HG03280 (cell line): ENCODE measurements around the gene DDX52.
"Not testable (repeated sequence)": the region's sequence is repeated elsewhere in the genome, so short reads cannot be mapped to it uniquely, and the experiment has no call there.

ENCODE experiments used
- ATAC-seq: cut with Tn5 transposase; IDR thresholded peaks from one replicate; pipeline ENCODE4 v1.9.1; 2021; ENCODE audit warnings: mild to moderate bottlenecking, moderate library complexity; ENCODE audit not compliant: unreplicated experiment

The DDX52 gene

DNA sequence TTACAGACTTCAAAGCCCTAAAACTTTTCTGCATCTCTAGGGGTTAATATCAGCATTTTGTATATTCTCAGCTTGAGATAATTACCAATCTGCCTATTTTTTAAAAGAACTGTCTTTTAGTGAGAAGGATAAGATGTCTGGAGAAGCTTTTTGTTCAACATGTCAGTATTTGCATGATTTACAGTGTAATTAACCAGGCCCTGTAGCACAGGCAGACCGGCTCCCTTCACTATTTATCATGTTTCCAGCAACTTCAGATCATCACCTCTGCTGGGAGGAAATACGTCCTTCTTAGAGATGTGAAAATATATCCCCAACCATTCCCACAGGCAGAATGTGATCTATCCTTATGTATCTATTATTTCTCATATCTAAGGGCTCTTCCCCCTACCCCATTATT is 8.6 kb upstream of the DDX52 start:
- no peak for ATAC-seq

DNA sequence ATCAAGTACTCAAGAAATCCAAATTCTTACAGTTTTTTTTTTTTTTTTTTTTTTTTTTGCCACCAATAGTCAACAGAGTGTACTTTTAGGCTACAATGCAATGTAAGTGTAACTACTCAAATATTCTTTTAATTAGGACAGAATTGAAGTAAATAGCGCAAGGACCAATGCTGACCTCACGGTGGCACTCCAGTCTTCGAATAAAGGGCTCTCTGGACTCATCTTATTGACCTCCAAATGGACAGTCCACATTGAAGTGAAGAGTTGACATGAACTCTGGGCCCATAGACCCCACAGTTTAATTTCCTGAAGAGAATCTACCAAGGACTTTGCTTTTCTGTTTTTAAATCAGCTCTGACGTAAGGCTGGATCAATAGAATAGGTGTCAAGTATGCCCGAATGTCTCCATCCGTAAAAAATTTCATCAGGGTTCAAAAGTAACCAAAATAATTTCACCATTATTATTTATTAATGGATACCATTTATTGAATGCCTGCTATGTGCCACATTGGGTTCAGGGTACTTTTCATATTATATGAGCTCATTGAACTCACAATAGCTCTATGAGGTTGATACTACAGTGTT is 7.3 kb upstream of the DDX52 start:
- ATAC-seq = no peak

DNA sequence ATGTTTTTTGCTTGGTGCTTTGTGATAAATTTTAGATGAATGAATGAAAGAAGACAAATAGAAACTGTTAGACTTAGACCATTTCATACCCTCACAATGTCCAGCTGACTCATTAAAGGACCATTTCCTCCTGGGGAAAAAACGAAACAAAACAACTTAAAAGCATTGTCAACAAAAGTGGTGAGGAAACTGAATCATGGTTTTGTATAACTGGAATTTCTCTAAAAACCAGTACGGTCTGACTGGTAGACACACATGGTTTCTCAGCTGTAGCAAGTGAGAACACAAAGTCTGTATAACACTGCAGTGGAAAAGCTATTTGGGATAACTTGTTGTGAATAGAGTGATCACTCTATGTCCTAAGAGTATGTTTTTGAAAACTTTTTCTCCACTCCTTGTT is 5.3 kb upstream of the DDX52 start:
- ATAC-seq = no peak

DNA sequence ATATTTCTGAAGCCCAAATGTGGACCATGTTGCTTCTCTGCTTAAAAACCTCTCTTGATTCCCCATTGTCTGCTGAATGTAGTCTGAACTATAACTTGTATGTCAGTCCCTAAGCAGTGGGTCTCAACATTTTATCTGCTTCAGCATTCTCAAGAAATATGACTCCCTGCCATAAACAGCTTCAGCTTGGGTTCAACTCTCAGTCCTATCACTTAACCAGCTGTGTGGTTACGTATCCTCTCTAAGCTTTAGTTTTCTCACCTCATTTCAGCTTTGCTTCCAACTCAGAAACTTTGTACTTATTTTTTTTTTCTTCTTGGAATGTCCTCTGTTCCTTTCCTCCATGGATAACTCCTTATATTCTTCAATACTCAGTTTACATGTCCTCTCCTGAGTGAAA is 4.6 kb upstream of the DDX52 start:
- no peak for ATAC-seq

DNA sequence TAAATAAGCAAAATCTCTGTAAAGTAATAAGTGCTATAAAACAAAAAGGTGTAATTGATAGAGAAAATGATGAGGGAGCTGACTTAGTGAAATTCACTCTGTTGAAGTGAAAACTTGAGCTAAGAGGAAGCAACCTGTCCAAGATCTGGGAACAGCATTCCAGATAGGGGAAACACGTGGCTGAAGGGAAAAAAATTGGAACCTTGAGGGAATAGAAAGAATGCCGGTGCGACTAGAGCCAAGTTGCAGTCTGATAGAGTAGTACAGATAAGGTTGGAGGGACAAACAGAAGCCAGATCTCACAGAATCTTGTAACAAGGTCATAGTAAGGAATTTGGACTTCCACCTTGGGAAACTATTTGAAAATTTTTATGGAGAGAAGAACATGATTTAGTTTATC is 623 bp upstream of the DDX52 start:
- no peak for ATAC-seq

DNA sequence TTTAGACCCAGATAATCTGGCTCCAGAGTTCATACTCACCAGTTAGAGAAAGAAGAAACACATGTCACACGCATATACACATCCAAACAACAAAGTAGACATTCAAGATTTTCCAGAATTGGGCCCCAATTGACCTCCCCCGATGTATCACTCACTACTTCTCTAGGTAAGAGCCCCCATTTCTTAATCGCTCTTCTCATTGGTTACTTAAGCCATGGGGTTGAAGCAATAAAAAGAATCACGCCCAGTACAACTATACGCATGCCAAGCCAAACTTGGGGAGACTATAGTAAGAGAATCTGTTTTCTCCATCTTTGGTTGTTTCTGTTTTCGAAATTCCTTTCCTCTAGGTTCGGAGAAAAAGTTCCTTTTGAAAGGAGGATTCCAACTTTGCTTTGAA is 565 bp downstream of the DDX52 start:
- ATAC-seq = no peak

DNA sequence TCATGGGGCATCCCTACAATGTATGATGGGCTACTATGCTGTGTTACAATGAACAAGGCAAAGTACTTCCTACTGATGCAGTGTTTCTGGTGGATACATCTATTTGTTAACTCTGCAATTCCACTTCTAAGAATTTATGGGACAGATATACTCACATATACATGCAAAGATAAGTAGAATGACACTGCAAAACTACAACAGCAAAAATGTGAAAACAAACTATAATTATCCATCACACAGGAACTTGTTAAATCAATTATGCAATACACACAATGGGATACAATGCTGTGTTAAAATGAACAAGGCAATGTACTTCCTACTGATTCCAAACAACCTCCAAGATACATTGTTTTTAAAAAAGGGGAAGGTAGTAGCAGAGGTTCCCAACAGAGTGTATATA is 3.2 kb downstream of the DDX52 start:
- ATAC-seq = no peak

DNA sequence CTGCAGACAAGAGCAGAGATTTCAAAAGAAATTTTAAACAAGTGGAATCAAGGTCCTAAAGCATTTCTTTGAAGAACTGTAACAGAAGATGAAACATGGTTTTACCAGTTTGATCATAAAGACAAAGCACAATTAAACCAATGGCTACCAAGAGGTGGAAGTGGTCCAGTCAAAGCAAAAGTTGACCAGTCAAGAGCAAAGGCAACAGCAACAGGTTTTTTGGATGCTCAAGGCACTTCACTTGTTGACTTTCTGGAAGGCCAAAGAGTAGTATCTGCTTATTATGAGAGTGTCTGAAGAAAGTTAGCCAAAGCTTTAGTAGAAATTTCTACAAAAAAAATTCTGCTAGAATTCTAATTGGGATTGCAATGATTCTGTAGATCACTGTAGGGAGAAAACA is 5.3 kb downstream of the DDX52 start:
- no peak for ATAC-seq

DNA sequence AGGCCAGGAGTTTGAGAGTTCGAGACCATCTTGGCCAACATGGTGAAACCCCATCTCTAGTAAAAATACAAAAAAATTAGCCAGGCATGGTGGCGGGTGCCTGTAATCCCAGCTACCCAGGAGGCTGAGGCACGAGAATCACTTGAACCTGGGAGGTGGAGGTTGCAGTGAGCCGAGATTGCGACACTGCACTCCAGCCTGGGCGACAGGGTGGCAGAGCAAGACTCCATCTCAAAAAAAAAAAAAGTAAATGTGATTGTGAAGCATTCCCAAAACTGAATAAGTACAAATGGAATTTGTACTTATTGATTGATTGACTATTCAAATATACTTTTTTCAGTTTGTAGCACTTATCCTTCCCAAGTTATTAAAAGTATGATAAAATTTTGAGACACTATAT is 26.8 kb downstream of the DDX52 start:
- not testable (repeated sequence) for ATAC-seq

DNA sequence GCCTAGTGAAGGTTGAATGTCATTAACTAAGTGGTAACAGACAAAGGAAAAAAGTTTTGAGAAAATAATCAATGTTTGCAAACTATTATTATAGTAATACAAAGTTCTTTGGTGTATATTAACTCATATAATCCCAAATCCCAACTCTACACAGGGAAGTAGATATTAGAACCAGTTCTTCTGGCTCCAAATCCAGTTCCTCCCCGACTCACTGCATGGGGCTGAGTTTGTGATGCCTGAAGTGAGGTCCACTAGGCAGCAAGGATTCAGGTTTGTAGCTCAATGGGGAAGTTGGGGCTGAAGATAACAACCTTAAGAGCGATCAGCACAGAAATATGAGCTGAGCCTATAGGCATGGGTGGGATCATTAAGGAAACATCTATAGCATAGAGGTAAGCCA is 28.4 kb downstream of the DDX52 start:
- no peak for ATAC-seq

DNA sequence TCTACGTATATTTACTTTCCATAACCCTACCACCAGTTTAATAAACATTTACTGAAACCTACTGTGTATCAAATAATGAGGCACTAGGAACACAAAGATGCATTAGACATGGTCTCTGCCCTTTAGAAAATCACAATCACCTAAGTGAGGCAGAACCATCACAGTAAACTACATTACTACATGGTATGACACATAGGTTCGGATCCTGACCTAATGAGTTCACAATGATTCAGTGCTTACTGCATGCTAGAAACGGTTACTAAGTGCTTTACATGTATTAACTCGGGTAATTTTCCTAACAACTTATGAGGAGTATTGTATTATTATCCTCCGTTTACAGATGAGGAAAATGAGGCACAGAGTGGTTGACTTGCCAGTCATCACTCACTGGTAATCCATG is 28.9 kb downstream of the DDX52 start:
- ATAC-seq = no peak

DNA sequence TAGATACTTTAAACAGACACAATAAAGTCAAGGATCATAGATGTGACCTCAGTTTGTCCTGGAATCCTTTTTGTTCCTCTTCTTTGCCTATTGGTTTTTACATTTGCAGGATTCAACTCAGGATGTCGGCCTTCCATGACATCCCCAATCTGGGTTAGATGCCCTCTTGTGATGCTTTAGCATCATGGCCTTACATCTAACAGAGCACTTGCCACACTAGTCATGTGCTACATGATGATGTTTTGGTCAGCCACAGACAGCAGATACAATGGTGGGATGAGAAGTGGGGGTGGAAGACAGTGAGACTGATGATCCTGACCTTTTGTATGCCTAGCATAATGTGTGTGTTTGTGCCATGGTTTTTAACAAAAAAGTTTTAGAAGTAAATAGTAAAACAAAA is 32.3 kb downstream of the DDX52 start:
- ATAC-seq = no peak

DNA sequence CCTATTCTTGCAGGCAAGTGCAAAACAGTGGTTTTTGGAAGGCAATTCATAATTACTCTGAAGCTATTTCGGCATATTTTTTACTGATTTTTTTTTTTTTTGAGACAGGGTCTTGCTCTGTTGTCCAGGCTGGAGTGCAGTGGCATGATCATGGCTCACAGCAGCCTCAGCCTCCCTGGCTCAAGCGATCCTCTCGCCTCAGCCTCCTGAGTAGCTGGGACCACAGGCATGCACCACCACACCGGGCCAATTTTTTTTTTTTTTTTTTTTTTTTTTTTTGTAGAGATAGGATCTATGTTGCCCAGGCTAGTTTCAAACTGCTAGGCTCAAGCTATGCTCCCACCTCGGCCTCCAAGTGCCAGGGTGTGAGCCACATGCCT is 33.2 kb downstream of the DDX52 start:
- not testable (repeated sequence) for ATAC-seq

DNA sequence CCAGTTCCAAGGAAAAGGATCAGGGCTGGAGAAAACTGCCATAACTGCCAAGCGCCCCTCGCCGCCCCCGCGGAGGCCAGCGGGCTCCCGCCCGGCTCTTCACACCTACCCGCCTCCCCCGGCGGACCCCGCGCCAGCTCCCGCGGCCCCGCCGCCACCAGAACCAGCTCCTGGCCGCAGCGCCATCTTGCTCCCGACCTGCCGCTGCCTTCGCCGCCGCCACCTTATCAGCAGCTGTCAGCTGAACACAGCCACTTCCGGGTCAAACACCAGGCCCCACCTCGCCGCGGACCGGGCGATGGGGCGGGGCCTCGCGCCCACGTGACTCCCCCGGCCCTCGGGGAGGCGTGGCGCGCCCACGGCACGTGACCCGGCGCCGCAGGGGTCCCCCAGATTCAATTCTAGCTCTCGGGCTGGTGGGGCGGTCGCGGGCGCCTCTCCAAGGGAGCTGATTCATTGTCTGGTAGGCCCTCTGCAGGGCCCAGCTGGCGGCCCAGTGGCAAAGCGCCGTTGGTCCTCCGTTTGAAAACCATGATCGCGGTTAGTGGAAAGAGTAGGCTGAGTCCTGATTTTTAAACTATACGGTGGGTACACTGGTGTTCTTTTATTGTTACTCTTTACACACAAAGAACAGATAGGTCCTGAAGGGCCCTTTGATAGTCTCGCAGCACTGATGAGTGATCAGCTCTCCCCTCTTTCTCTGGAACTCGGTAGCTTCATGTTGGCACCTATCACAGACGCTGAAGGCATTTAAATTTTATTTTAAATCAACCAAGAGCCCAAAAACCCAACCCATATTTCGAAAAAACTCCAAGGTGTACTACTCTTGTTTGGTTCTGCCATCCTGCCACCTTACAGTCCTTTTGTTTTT is 33.8 kb downstream of the DDX52 start, which contains the start of gene SYNRG:
Gene SYNRG (minus strand): TSS at position 249 of the 871 bp plus-strand sequence. CDS start 63 bp downstream, at position 186.
- ATAC-seq = peak; percentile 92

DNA sequence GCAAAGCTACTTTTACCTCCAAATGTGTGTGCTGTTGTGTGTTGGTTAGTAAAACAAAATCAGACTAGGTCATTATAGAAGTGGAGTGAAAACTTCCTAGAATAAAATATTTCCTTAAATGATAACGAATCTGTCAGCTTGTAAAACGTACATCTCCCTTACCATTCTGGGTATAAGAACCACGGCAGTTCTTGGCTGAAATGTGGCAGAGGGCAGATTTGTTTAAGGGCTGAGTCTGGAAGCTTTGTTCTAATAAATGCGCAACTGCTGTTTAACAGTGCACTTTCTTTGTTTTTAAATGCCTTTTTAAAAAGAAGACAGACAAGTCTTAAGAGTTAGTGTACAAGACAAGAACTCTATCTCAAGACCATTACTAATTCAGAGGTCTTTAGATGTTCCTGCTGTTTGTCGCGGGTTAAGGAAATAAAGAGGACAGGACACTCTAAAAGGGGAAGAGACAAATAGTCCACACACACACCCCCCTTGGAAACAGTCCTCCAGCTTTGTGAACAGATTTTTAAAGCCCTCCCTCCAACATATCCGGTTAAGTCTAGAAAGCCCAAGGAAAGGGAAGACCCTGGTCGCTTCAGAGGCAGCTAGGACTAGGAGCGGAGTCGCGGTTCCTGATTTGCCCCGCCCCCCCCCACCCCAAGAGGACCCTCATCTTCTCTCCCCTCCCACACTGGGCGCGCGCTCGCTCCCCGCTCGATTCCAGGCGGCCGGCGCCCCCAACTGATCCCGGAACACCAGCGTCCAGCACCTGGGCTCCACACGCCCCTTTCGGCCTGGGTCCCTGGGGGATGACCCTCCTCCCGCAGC is 34.7 kb downstream of the DDX52 start:
- ATAC-seq = peak; percentile 8

DNA sequence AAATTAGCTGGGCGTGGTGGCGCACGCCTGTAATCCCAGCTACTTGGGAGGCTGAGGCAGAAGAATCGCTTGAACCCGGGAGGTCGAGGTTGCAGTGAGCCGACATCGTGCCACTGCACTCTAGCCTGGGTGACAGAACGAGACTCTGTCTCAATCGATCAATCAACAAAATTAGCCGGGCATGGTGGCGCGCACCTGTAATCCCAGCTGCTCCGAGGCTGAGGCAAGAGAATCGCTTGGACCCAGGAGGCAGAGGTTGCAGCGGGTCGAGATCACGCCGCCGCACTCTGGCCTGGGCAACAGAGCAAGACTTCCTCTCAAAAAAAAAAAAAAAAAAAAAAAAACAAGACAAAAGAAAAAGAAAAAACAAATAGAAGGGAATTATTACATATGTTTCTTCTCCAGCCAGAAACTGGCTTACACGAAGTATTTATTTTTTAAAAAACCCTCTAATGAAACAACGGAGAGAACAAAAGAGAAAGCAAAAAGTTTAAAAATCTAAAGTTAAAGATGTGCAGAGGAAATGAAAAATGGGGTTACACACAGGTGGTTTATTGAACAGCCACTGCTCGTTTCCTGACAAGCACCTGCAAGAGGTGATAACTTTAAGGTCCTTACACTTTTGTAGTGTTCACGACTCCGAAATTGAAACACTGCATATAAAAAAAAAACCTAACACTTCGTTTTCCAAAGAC is 35.5 kb downstream of the DDX52 start:
- ATAC-seq = no peak

DNA sequence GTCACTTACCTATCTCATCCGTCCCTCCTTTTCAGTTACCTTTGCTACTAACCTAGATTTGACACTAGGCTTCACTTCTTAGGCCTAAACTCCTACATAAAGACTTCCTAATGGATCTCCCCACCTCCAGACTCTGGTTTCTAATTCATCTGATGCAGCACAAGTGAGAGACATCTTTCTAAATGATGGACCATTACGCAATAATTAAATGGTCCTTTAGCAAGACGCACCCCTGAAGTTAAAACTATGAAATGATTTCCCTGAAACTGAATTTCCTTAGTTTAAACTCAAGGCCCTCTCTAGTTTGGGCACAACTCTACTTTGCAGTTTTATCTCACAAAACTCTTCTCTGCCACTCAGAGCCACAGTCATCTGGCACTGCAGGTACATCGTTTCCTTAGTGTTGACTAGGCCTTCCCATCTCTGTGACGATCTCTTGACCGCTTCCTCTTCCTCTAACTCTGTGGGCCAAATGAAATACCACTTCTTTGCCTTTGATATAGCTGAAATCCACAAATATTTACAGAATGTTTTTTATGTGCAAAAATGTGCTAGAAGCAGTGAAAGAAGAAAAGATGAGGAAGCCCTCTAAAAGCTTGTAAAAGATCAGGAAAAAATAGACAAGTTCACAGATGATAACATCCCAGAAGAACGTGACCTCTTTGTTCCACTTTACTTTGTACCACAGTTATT is 37.3 kb downstream of the DDX52 start:
- ATAC-seq = no peak

DNA sequence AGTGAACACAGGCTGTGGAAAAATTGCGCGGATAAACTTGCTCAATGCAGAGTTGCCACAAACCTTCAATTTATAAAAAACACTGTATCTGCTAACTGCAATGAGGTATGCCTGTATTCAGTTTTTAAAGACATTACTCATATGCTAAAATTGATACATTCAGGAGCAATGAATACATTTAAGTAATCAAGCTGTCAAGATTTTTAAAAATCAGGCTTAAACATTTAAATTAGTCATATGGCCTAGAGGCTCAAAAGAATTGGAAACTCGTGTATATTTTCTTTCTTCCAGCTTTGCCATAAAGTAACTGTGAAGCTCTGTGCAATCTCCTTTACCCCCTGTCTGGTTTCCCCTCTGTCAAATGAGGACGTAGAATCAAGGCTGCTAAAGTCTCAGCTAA is 38.2 kb downstream of the DDX52 start:
- no peak for ATAC-seq

DNA sequence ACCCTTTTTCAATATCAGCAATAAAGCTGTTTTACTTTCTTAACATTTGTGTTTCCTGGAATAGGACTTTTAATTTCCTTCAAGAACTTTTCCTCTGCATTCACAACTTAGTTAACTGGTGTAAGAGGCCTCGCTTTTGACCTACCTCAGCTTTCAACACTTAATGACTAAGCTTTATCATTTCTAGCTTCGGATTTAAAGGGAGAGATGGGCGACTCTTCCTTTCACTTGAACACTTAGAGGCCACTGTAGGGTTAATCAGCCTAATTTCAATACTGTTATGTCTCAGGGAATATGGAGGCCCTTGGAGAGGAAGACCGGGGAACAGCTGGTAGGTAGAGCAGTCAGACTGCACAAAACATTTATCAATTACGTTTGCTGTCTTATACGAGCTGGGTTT is 38.7 kb downstream of the DDX52 start:
- no peak for ATAC-seq

DNA sequence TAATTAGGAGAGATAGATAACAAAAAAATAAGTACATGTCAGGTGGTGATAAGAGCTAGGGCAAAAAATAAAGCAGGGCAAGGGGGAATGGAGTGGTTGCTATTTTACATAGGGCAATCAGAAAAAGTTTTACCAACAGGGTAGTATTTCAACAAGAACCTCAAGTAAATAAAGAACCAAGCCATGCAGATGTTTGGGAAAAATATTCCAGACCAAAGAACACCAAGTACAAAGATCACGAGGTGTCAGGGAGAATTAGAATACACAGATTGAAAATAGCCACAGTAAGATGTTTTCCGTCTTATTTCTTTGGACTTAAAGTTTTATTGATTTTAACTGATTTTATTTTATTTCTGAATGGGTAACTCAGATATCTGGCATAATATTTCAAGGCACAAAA is 45.1 kb downstream of the DDX52 start:
- ATAC-seq = no peak

DNA sequence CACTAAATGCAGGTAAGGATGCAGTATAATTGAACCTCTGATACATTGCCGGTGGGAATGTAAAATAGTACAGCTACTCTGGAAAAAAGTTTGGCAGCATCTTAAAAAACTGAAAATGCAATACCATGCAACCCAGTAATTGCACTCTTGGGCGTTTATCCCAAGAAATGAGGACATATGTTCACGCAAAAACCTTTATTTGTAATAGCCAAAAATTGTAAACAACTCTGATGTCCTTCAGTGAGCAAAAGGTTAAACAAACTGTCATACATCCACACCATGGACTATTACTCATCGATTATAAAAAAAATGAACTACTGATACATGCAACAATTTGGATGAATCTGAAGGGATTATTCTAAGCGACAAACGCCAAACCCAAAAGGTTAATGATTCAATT is 51.0 kb downstream of the DDX52 start:
- ATAC-seq = no peak
